Astrocyte (in vitro differentiated cells and primary cell): Measurements from ENCODE around the gene GEN1.

Source experiments
- CTCF ChIP-seq: IDR thresholded peaks from 2 replicates; pipeline ENCODE4 v1.5.1; 2011; ENCODE audit warnings: low read depth, mild to moderate bottlenecking, inconsistent platforms, low read length, moderate library complexity; ENCODE audit not compliant: insufficient read depth
- EZH2 ChIP-seq: IDR thresholded peaks from 2 replicates; pipeline ENCODE4 v1.6.1; 2012; ENCODE audit warnings: mild to moderate bottlenecking, low read length, inconsistent platforms; ENCODE audit not compliant: insufficient read depth

GRCh38 chr2:17795309-17795708 is 41.4 kb downstream of the GEN1 start:
- TF ChIP-seq CTCF (no peak), EZH2 (no peak)
